ENCODE data around the gene ZDHHC5.

The ZDHHC5 gene

DNA sequence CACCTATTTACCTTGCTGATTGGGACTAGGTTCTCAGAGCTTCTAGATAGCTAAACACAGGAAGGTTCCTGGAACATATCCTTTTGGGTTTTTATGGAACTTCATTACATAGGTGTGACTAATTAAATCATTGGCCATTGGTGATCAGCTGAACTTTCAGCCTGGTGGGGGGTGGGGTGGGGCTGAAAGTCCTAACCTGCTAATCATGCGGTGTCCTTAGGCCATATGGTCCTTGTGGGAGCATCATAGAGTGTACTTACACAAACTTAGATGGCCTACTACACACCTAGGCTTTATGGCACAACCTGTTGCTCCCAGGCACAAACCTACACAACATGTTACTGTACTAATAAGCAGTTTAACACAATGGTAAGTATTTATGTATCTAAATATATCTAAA is 64.7 kb downstream of the ZDHHC5 start:
- DNase-seq, result no peak

DNA sequence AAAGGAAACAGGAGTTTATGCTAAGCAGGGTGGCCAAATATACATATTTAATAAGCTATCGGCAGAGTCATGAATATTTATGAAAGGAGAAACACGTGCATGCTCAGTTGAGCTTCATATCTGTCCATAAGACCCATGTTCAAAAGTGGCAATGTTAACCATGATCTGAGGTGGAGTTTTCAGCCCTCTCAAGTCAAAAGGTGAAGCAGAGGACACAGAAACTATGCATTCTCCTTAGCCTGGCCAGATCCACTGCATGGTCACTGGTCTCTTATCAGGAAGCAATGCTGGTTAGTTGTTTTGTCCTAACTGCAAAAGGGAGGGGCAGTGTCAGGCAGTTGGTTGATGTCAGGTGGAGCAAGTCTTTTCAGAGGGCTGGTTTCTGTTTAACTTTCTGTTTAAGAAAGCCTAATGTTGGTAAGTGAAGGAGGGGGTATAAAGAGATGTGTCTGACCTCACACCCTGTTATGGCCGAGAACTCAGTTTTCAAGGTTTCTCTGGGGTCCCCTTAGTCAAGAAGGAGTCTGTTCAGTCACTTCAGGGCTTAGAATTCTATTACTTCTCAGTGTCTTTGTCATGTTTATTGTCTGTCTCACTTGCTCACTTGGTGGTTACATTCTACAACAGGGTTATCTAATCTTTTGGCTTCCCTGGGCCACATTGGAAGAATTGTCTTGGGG is 67.8 kb downstream of the ZDHHC5 start:
- DNase-seq, result no peak

DNA sequence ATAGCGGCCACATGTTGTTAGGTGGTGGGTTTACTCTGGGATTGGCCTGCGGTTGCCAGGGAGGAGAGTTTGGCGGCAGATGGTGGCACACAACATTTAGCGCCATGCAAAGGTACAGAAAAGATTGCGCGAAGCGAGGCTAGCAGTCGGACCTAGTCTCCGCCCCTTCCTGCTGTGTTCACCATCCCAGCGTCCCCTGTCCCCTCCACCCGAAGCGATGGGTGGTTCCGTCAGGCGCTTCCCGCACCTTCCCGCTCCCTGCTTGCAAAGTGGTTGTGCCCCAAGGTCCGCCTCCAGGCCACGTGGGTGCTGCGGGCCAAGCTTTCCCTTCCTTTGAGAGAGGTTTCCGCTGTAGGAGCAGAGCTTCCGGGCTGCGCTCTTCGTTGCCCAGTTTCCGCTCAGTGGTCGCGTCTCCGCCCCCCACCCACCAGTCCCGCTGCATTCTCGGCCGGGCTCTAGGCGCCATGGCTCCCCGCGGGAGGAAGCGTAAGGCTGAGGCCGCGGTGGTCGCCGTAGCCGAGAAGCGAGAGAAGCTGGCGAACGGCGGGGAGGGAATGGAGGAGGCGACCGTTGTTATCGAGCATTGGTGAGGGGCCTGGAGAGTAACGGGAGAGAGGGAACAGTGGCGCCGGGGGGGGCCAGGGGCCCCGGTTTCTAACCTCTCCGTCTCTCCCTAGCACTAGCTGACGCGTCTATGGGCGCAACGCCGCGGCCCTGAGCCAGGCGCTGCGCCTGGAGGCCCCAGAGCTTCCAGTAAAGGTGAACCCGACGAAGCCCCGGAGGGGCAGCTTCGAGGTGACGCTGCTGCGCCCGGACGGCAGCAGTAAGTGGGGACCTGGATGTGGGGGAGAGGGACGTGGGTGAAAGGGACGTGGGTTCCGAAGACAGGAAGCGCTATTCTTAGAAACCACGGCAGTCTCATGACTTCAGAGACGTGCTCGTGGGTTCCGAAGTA is 73.5 kb downstream of the ZDHHC5 start, which contains the start of gene SELENOH:
Gene SELENOH (plus strand): TSS at position 360 of the 955 bp plus-strand sequence. CDS start 105 bp downstream, at position 465.
- DNase-seq, result peak; percentile 72 to 88

DNA sequence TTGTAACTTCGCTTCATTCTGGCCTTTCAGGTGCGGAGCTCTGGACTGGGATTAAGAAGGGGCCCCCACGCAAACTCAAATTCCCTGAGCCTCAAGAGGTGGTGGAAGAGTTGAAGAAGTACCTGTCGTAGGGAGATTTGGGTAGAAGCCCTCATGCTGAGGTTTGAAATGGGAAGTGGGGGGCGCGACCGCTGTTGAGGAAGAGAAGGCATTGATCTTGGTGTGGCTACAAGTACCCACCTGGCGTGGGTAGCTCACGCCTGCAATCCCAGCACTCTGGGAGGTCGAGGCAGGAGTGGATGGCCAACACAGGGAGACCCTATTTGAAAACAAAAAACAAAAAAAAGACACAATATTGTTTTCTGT is 74.2 kb downstream of the ZDHHC5 start:
- no peak for DNase-seq

GRCh38 chr11:57744357-57744756 is 76.4 kb downstream of the ZDHHC5 start:
- DNase-seq, result no peak

GRCh38 chr11:57745206-57745605 is 77.3 kb downstream of the ZDHHC5 start:
- DNase-seq, result no peak

DNA sequence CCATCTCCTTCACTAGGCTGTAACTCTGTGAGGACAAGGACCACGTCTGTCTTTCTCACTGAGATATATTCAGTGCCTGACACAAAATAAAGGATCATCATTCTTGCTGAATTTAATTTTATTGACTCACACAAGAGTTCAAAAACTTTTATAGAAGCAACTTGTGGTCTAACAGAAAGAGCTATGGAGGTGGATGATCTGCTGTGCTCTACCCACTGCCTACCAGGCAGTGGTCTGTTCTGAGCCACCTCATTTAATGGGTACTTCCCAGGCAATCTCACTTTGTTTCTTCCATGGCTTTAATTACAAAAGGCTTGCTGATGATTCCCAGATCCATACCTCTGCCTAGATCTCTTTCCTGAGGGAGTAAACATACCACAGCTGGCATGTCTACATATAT is 79.0 kb downstream of the ZDHHC5 start:
- DNase-seq, result no peak
